GM21390 (cell line): ENCODE data around the gene KCNQ1.

Source experiments
- ATAC-seq: cut with Tn5 transposase; IDR thresholded peaks from one replicate; pipeline ENCODE4 v1.9.1; 2021; ENCODE audit not compliant: unreplicated experiment

Gene KCNQ1

DNA sequence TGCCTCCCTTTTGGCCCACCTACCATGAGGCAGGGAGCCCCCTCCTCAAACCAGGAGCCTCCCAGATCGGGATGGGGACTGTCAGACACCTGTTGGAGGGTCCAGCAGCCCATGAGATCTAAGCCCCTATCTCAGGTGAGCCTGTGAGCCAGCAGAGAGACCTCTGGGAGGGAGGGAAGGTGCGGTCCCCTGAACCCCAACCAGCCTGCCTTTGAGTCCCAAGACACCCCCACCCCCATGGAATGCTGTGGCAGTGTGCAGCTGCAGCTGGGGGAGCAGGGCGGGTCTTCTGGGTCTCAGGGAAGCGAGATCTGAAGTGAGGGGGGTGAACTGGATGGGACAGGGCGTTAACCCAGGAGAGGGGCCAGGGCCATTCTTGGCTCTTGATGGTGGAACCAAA is 442.1 kb downstream of the KCNQ1 start:
- no peak for ATAC-seq

GRCh38 chr11:2887515-2888195 is 442.8 kb downstream of the KCNQ1 start:
- no peak for ATAC-seq

DNA sequence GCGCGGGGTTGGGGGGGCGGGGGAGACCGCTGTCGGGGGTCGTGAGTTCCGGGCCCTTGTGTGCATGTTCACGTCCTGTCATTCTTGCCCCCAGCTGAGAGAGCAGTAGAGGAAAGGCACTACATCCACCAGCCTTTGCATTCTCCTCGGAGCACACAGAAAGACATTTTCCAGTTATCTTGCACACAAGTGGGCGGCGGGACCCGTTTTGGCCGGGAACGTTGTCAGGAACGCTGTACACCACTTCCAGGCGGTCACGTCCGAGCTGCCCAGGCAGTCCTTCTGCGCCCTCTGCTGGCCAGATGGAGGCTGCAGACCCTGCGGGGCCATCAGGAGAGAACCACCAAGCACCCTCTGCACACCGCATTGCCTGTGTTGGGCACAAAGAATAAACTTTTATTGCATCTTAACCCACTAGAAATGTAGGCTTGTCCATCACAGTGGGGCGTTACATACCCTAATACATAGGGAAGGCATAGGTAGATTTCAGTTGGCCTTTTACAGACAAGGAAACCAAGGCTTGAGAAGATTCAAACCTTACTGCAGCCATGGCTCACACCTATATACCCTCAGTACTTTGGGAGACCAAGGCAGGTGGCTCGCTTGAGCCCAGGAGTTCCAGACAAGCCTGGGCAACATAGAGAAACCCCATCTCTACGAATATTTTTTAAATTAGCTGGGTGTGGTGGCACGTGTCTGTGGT is 443.6 kb downstream of the KCNQ1 start:
- no peak for ATAC-seq

- ATAC-seq = no peak
These were observed 444.8 kb downstream of the KCNQ1 start for GRCh38 chr11:2889362-2890273.

DNA sequence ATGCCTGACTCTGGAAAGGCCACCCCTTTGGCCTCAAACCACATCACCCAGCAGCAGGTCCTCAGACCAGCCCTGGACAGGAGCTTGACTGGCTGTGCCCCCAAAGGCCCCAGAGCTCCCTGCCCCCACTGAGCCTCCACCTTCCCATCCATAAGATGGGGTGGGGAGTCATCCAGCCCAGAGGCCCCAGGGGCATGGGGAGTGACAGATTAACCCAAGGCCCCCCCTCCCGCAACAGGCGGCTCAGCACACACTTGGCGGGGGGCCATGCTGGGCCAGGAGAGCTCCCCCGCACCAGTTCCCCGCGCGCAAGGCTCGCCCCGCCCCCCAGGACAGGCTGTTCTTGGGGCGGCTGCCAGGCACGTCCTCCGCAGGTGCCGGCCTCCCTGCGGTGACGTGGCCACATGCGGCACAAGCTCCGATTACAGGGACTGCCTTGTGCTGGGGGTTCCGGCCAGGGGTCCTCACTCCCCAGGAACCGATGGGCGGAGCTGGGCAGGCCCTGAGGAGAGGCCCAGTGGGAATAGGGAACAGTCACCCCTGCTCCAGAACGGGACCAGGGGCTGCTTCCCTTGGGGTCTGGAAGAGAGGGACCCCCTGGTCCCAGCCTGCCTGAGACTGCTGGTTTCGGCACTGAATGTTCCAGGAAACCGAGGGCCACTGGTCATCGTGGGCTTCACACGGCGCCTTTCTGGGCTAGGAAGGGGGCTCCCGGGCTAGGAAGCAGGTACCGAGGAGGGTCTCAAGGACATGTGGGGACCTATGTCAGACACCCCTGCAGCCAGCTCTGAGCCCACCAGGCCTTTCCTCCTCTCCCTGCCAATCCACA is 445.9 kb downstream of the KCNQ1 start:
- ATAC-seq = no peak

GRCh38 chr11:2891326-2892214 is 446.8 kb downstream of the KCNQ1 start:
- ATAC-seq = no peak

- ATAC-seq = no peak
These were observed 447.6 kb downstream of the KCNQ1 start for GRCh38 chr11:2892215-2892966.

DNA sequence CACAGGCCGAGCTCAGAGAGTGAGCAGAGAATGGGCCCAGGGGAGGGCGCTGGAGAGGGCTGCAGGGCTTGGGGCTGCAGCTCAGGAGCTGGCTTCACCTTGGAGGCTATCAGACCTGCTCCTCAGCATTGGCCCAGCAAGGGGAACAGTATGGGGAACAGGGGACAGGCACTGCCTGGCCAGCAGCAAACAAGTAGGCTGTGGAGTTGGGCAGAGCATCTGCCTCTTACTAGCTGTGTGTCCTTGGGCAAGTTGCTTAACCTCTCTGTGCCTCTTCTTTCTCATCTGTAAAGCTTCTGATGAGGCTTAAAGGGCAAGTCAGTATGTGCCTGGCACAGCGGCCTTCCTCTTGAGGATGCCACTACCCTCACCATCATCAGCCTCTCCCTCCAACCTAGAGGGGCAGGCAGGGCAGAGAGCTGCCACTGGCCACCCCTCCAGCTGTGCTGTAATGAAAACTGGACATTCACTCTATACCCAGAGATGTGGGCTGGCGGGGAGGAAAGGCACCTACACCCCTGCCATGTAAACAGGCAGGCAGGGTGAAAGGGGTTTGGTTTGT is 448.2 kb downstream of the KCNQ1 start:
- ATAC-seq = no peak

DNA sequence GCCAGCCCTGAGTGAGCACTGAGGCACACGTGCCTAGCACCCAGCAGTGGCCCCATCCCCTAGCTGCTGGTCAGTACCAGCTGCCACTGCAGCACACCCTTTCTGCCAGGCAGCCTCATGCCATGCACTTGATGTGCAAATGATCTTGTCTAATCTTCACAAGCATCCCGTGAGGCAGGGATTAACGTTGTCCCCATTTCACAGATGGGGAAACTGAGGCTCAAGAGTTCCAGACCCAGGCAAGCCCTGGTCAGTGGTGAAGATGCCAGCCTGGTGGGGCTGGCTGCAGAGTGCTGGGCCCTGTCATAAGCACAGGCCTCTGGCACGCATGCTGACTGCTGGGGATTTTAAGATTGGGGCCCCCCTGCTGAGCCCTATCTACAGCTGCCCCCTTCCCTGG is 449.1 kb downstream of the KCNQ1 start:
- ATAC-seq = no peak

GRCh38 chr11:2896047-2896446 is 451.2 kb downstream of the KCNQ1 start:
- ATAC-seq = no peak

GRCh38 chr11:2897048-2897447 is 452.2 kb downstream of the KCNQ1 start:
- ATAC-seq = no peak

DNA sequence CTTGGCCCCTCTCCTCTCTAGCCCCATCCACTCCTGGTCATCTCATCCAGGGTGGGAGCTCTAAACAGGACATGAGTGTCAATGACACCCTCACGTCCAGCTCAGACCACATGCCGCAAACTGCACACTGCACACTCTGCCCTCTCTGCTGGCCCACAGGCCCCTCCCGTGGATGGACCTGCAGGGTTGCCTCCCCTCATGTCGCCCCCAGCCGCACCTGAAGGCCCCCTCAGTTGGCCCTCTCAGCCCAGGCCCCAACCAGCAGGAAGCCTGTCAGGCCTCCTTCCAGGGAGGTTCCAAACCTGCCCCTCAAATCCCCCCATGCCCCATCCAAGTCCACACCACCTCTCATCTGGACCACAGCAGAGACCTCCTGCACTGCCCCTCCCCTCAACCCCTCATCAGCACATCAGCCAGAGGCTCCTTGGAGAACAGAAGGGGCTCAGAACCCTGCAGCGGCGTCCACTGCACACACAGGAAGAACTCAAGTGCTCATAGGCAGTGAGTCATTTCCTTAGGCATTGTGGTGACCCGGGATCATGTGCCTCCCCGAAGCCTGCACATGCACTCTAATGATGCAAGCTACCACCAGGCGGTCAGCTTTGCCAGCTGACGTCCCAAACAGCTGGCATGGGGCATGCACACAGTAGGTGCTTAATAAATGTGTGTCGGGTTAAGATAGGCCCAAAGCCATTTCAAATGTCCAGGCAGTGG is 453.7 kb downstream of the KCNQ1 start:
- no peak for ATAC-seq
